Measurements from ENCODE around the gene ARPC4.
A peak's percentile ranks its signal among the peaks of the same experiment; 100 is the strongest.

Gene ARPC4

DNA sequence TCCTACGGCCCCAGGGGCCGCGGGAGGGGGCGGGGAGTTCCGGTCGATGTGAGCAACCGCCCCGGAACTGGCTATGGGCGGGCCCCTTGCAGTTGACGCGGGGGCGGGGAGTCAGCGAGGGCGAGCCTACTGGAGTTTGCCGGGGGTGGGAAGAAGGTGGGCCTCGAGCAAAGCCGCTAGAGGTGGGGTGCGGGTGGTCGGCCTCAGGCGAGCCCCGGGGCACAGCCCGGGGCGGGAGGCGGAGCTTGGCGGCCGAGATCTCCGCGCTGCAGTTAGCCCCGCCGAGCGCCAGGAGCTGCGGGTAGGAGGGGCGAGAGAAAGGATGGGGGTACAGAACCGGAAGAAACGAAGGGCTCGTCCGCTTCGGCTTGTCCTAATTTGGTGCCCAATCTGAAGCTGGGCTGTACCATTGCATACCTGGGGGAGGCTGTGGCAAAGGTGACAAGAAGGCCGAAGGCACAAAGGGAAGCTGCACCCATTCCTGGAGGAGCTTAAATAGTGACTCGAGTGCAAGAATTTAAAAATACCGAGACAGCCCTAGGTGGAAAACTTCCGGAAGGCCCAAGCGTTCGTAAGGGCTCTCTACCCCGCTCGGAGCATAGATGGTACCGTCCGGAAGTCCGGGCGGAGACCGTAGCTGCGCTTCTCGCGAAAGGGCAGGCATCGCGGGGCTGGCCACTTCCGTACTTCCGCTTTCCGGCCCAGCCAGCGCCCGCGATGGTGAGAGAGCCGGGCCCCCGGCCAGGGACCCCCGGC, at the start of gene ARPC4, which contains the start of gene TADA3:
Gene ARPC4 (plus strand): TSS at position 678 of the 756 bp plus-strand sequence. CDS start 40 bp downstream, at position 718.
Gene TADA3 (minus strand): TSS at position 69 of the 756 bp plus-strand sequence. CDS start 1,007 bp downstream, outside the sequence.
- H3K4me3 ChIP-seq (ENCODE audit: low read depth, low read length) = peak within 1 kb of the TSS; percentile 86
- TF ChIP-seq CTCF (IDR thresholded peaks at IDR 0.05; ENCODE audit: insufficient read depth, low read depth, low read length, missing control alignments) = no peak
- DNase-seq (ENCODE audit: low read depth) = peak; percentile 98

DNA sequence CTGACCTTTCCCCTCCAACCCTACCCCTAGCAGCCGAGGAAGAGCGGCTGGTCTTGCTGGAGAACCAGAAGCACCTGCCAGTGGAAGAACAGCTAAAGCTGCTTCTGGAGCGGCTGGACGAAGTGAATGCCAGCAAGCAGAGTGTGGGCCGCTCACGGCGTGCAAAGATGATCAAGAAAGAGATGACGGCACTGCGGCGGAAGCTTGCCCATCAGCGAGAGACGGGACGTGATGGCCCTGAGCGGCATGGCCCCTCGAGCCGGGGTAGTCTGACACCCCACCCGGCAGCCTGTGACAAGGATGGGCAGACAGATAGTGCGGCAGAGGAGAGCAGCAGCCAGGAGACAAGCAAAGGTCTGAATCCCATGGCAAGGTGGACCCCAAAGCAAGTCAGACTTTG, 49.3 kb upstream of the ARPC4 start:
- no peak overlapping the region for H3K4me3 ChIP-seq (ENCODE audit: low read depth, low read length)
- TF ChIP-seq CTCF (IDR thresholded peaks at IDR 0.05; ENCODE audit: insufficient read depth, low read depth, low read length, missing control alignments) = no peak
- no peak for DNase-seq (ENCODE audit: low read depth)

DNA sequence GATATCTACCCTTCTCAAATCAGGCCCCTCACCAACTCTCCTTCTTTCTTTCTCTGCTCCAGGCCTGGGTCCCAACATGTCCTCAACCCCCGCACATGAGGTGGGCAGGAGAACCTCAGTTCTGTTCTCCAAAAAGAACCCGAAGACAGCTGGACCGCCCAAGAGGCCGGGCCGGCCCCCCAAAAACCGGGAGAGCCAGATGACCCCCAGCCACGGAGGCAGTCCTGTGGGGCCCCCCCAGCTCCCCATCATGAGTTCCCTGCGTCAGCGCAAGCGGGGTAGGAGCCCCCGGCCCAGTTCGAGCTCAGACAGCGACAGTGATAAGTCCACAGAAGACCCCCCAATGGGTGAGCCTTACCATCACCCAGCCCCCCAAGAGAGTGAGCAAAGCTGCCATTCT, 48.7 kb upstream of the ARPC4 start:
- no peak for DNase-seq (ENCODE audit: low read depth)
- TF ChIP-seq CTCF (IDR thresholded peaks at IDR 0.05; ENCODE audit: insufficient read depth, low read depth, low read length, missing control alignments) = no peak
- H3K4me3 ChIP-seq (ENCODE audit: low read depth, low read length) = no peak overlapping the region

GRCh38 chr3:9745521-9745920, 47.4 kb upstream of the ARPC4 start:
- DNase-seq (ENCODE audit: low read depth) = no peak
- no peak overlapping the region for H3K4me3 ChIP-seq (ENCODE audit: low read depth, low read length)
- TF ChIP-seq CTCF (IDR thresholded peaks at IDR 0.05; ENCODE audit: insufficient read depth, low read depth, low read length, missing control alignments) = no peak

DNA sequence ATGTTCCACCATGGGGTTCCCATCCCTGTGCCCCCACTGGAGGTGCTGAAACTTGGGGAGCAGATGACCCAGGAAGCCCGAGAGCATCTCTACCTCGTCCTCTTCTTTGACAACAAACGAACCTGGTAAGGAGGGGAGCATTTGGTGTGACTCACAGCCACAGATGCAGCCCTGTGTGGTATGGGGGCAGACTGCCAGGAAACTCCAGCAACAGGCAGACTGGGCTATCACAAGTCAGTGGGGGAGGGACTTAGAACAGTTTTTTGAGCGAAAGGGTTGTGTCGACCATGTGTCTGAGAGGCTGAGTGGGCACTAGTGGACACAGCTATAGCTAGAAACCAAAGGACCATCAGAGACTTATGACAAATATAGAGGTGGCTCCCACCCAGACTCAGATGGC, 46.6 kb upstream of the ARPC4 start:
- H3K4me3 ChIP-seq (ENCODE audit: low read depth, low read length) = no peak overlapping the region
- TF ChIP-seq CTCF (IDR thresholded peaks at IDR 0.05; ENCODE audit: insufficient read depth, low read depth, low read length, missing control alignments) = no peak
- DNase-seq (ENCODE audit: low read depth) = no peak

- no peak overlapping the region for H3K4me3 ChIP-seq (ENCODE audit: low read depth, low read length)
- peak; percentile 41 for DNase-seq (ENCODE audit: low read depth)
- TF ChIP-seq CTCF (IDR thresholded peaks at IDR 0.05; ENCODE audit: insufficient read depth, low read depth, low read length, missing control alignments) = no peak
Observed at GRCh38 chr3:9747267-9747666, 45.6 kb upstream of the ARPC4 start.

GRCh38 chr3:9748031-9748430, 44.9 kb upstream of the ARPC4 start:
- TF ChIP-seq CTCF (IDR thresholded peaks at IDR 0.05; ENCODE audit: insufficient read depth, low read depth, low read length, missing control alignments) = no peak
- no peak for DNase-seq (ENCODE audit: low read depth)
- no peak overlapping the region for H3K4me3 ChIP-seq (ENCODE audit: low read depth, low read length)
